ENCODE data around the gene WDFY3.

The WDFY3 gene

GRCh38 chr4:84916227-84916626 lies 50.3 kb downstream of the WDFY3 start:
- Histone ChIP-seq H3K4me1 (ENCODE audit: insufficient read depth, low read length, severe bottlenecking) (no peaks in the 10 kb centered on the region), H3K79me2 (ENCODE audit: insufficient read depth, low read length) (no peaks in the 10 kb centered on the region), H3K36me3 (ENCODE audit: insufficient read depth, low read length) (no peaks in the 10 kb centered on the region), H3K9me3 (ENCODE audit: low read length) (no peaks in the 10 kb centered on the region), H3K9me2 (ENCODE audit: low read depth, low read length) (no peaks in the 10 kb centered on the region), H4K20me1 (ENCODE audit: insufficient read depth, low read length) (no peaks in the 10 kb centered on the region), H3F3A (ENCODE audit: insufficient read depth, low read length) (no peaks in the 10 kb centered on the region), H3K27ac (ENCODE audit: low read depth, low read length, poor library complexity, severe bottlenecking) (no peak overlapping the region), H2AFZ (ENCODE audit: low read length) (no peak overlapping the region), H3K4me3 (ENCODE audit: low read depth, low read length, poor library complexity, severe bottlenecking) (no peak overlapping the region), H3K9ac (ENCODE audit: low read length) (no peak overlapping the region), H3K27me3 (ENCODE audit: insufficient read depth, low read length) (no peaks in the 10 kb centered on the region), H3K4me2 (ENCODE audit: low read length) (no peak overlapping the region)
- TF ChIP-seq EZH2 (IDR thresholded peaks at IDR 0.05; ENCODE audit: borderline replicate concordance, low read length) (no peak), CTCF (IDR thresholded peaks at IDR 0.05; ENCODE audit: low read length) (no peak)

- H3K4me2 ChIP-seq (ENCODE audit: low read length): no peak overlapping the region
- no peaks in the 10 kb centered on the region for H4K20me1 ChIP-seq (ENCODE audit: insufficient read depth, low read length)
- H3K4me1 ChIP-seq (ENCODE audit: insufficient read depth, low read length, severe bottlenecking): no peaks in the 10 kb centered on the region
Measured at GRCh38 chr4:84915396-84915780, 51.1 kb downstream of the WDFY3 start.

GRCh38 chr4:84914686-84915395 lies 51.6 kb downstream of the WDFY3 start:
- no peak overlapping the region for H2AFZ ChIP-seq (ENCODE audit: low read length)
- no peak overlapping the region for H3K9ac ChIP-seq (ENCODE audit: low read length)
- H4K20me1 ChIP-seq (ENCODE audit: insufficient read depth, low read length): no peaks in the 10 kb centered on the region
- H3K9me3 ChIP-seq (ENCODE audit: low read length): no peaks in the 10 kb centered on the region
- TF ChIP-seq CTCF (IDR thresholded peaks at IDR 0.05; ENCODE audit: low read length) (no peak), EZH2 (IDR thresholded peaks at IDR 0.05; ENCODE audit: borderline replicate concordance, low read length) (no peak)
- no peak overlapping the region for H3K27ac ChIP-seq (ENCODE audit: low read depth, low read length, poor library complexity, severe bottlenecking)
- no peaks in the 10 kb centered on the region for H3K27me3 ChIP-seq (ENCODE audit: insufficient read depth, low read length)
- no peak overlapping the region for H3K4me3 ChIP-seq (ENCODE audit: low read depth, low read length, poor library complexity, severe bottlenecking)
- H3K4me1 ChIP-seq (ENCODE audit: insufficient read depth, low read length, severe bottlenecking): no peaks in the 10 kb centered on the region
- no peak overlapping the region for H3K4me2 ChIP-seq (ENCODE audit: low read length)
- H3K9me2 ChIP-seq (ENCODE audit: low read depth, low read length): no peaks in the 10 kb centered on the region
- H3K36me3 ChIP-seq (ENCODE audit: insufficient read depth, low read length): no peaks in the 10 kb centered on the region
- H3K79me2 ChIP-seq (ENCODE audit: insufficient read depth, low read length): no peaks in the 10 kb centered on the region
- H3F3A ChIP-seq (ENCODE audit: insufficient read depth, low read length): no peaks in the 10 kb centered on the region

More at GRCh38 chr4:84915396-84915780, 51.1 kb downstream of the WDFY3 start:
- Histone ChIP-seq H3K9me2 (ENCODE audit: low read depth, low read length) (no peaks in the 10 kb centered on the region), H3K4me3 (ENCODE audit: low read depth, low read length, poor library complexity, severe bottlenecking) (no peak overlapping the region), H3K9ac (ENCODE audit: low read length) (no peak overlapping the region), H3K27ac (ENCODE audit: low read depth, low read length, poor library complexity, severe bottlenecking) (no peak overlapping the region), H2AFZ (ENCODE audit: low read length) (no peak overlapping the region), H3K27me3 (ENCODE audit: insufficient read depth, low read length) (no peaks in the 10 kb centered on the region), H3K9me3 (ENCODE audit: low read length) (no peaks in the 10 kb centered on the region), H3F3A (ENCODE audit: insufficient read depth, low read length) (no peaks in the 10 kb centered on the region), H3K36me3 (ENCODE audit: insufficient read depth, low read length) (no peaks in the 10 kb centered on the region), H3K79me2 (ENCODE audit: insufficient read depth, low read length) (no peaks in the 10 kb centered on the region)
- TF ChIP-seq EZH2 (IDR thresholded peaks at IDR 0.05; ENCODE audit: borderline replicate concordance, low read length) (no peak), CTCF (IDR thresholded peaks at IDR 0.05; ENCODE audit: low read length) (no peak)
